Testis (tissue), 3 donors: ENCODE data around the gene CIBAR2. TPM values are rescaled to one million over a fixed set of nuclear protein-coding genes. Genes with fewer than 3 reads are reported as not detected.

Experiments
- DNase-seq: peaks from one replicate; pipeline ENCODE4 v3.0.0-alpha.2; 2019
- H3K27ac ChIP-seq, 2 donors: fragments of 200-600 bp; sonication (generic); one replicate each; pipeline ENCODE4 v1.5.1; 2019
- H3K27me3 ChIP-seq: fragments of 200-600 bp; sonication (generic); one replicate; pipeline ENCODE4 v1.5.1; 2019
- H3K36me3 ChIP-seq: fragments of 200-600 bp; sonication (generic); one replicate; pipeline ENCODE4 v1.5.1; 2017; ENCODE audit warnings: low read depth; ENCODE audit errors: missing control alignments
- H3K4me1 ChIP-seq: fragments of 200-600 bp; sonication (generic); one replicate; pipeline ENCODE4 v1.5.1; 2019
- H3K4me3 ChIP-seq, 2 donors: fragments of 200-600 bp; sonication (generic); one replicate each; pipeline ENCODE4 v1.5.1; 2017 to 2019
- H3K9me3 ChIP-seq: fragments of 200-600 bp; sonication (generic); one replicate; pipeline ENCODE4 v1.5.1; 2017
- POLR2A ChIP-seq: fragments of 450-650 bp; IDR thresholded peaks from one replicate; pipeline ENCODE4 v1.6.1; 2017; ENCODE audit warnings: antibody characterized with exemption, mild to moderate bottlenecking, moderate library complexity
- WGBS, 2 donors: methylation state at CpG; one replicate each; pipeline ENCODE4 v1.1.5; 2018; 5-methylcytosine and 5-hydroxymethylcytosine counted together
- intact Hi-C: fragments of 100-400 bp; cut with DNase I; formaldehyde crosslinking; loops from one replicate; pipeline ENCODE4 v1.15.1; 2023; ENCODE audit warnings: low total_unique reads
- polyA plus RNA-seq: library from polyadenylated mRNA; stranded (reverse); fragments of 350-450 nt; fragmentation: Illumina TruSeq; extraction: RNeasy Lipid Tissue Mini Kit (QIAGEN cat#74804); gene quantifications from one replicate; pipeline ENCODE4 v1.2.3, GENCODE V29; 2014; ENCODE audit warnings: low read depth, low replicate concordance; ENCODE audit not compliant: insufficient read depth
- total RNA-seq, 2 donors: library from RNA; depleted of rRNA; stranded (reverse); fragments of >200 nt; gene quantifications; one replicate each; pipeline ENCODE4 v1.2.3, GENCODE V29; 2016
- TF ChIP-seq, protein P1 (sequence below), 3 experiments: fragments of 450-650 bp in 2 of 3; fragments of 200-600 bp in 1 of 3; sonication (generic) in 1 of 3; IDR thresholded peaks; one replicate each; pipeline ENCODE4 v1.5.1; 2016 to 2019; ENCODE audit warnings: antibody characterized with exemption in 3 of 3, mild to moderate bottlenecking in 2 of 3, moderate library complexity in 1 of 3

CIBAR2 gene
- total and polyA plus RNA-seq, 3 donors from 2014 or later: 0.24 to 1.6 TPM; not detected in 1

DNA sequence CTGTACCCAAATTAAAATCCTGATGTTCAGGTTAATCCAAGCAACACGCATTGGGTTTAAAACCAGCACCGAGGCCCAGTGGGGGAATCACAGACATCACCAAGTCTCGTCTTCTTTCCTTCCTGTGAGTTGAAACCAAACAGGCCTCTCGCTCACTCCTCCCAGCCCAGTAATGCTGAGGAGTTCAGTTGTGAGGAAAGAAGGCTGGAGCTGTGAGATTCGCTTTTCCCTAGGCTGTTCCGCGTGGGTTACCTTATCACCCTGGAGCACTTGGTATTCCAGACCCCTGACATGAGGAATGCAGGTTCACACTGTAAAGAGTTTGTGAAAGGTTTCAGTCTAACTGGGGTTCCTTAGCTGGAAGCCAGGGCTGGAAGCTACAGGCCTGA, 20.8 kb downstream of the CIBAR2 start:
- no peak for TF ChIP-seq POLR2A
- TF ChIP-seq, protein P1, sequence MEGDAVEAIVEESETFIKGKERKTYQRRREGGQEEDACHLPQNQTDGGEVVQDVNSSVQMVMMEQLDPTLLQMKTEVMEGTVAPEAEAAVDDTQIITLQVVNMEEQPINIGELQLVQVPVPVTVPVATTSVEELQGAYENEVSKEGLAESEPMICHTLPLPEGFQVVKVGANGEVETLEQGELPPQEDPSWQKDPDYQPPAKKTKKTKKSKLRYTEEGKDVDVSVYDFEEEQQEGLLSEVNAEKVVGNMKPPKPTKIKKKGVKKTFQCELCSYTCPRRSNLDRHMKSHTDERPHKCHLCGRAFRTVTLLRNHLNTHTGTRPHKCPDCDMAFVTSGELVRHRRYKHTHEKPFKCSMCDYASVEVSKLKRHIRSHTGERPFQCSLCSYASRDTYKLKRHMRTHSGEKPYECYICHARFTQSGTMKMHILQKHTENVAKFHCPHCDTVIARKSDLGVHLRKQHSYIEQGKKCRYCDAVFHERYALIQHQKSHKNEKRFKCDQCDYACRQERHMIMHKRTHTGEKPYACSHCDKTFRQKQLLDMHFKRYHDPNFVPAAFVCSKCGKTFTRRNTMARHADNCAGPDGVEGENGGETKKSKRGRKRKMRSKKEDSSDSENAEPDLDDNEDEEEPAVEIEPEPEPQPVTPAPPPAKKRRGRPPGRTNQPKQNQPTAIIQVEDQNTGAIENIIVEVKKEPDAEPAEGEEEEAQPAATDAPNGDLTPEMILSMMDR (IDR thresholded peaks at IDR 0.05): no peak
- H3K4me1 ChIP-seq: peaks cover 39% of the 10 kb centered on the region
- intact Hi-C loops: no loop called here
- H3K4me3 ChIP-seq: no peak overlapping the region
- H3K36me3 ChIP-seq: no peaks in the 10 kb centered on the region
- DNase-seq: no peak
- no peaks in the 10 kb centered on the region for H3K9me3 ChIP-seq
- H3K27ac ChIP-seq: no peak overlapping the region
- 81 to 82% methylated on average over 7 of the region's 7 CpGs for WGBS, 2 donors
- H3K27me3 ChIP-seq: no peaks in the 10 kb centered on the region

DNA sequence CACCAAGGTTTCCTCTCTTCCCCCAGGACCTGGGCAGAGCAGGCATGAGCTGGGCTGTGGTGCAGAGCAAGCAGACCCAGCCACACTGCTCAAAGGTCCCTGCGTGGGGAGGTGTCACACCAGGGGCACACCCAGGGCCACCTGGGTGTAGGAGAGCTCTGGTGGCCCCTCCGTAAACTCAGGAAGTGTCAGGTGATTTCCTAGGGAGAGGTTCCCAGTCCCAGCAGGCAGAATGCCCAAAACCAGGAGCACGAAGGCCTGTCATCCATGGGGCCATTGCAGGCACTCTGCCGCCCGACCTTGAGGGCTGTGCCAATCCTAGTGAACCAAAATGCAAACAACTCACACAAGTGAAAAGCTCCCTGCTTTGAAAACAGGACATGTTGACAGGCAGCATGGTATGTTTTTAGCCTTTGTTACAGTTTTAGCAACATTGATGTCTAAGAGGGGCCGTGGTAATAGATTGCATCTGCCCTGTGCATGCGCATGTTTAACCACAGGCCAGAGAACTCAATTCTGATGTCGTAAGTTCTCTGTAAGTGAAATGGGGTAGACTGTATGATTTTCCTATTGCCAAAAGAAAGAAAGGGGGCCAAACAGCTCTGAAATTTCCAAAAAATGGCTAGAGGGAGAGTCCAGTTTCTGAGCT, 21.3 kb downstream of the CIBAR2 start:
- intact Hi-C loops: no loop called here
- no peak for DNase-seq
- peaks cover 39% of the 10 kb centered on the region for H3K4me1 ChIP-seq
- H3K4me3 ChIP-seq: no peak overlapping the region
- no peak overlapping the region for H3K27ac ChIP-seq
- TF ChIP-seq POLR2A: no peak
- TF ChIP-seq, protein P1 (IDR thresholded peaks at IDR 0.05): no peak
- no peaks in the 10 kb centered on the region for H3K27me3 ChIP-seq
- H3K9me3 ChIP-seq: no peaks in the 10 kb centered on the region
- WGBS, 2 donors: 88 to 89% methylated on average over 3 to 8 of the region's 8 CpGs
- no peaks in the 10 kb centered on the region for H3K36me3 ChIP-seq

DNA sequence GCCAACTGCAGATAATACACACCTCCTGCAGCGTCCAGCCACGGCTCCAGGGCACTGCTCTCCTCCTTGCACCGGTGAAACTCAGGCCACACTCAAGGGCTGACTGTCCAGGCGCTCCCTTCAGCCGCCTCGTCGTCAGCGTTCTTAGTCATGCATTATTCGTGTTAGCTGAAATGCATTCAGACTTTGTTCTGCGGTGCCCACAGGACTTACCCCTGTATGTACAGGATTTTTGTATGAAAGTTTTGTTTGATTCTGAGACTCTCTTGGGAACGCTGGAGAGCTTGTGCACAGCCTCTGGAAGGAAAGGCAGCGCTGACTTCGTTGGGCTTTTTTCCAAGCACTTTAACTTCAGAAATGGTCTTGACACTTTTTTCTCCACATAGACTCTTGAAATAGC, 22.1 kb downstream of the CIBAR2 start:
- Histone ChIP-seq H3K9me3 (no peaks in the 10 kb centered on the region), H3K27me3 (no peaks in the 10 kb centered on the region), H3K4me1 (peaks cover 39% of the 10 kb centered on the region), H3K27ac (no peak overlapping the region), H3K4me3 (no peak overlapping the region), H3K36me3 (no peaks in the 10 kb centered on the region)
- DNase-seq: no peak
- TF ChIP-seq, protein P1 (IDR thresholded peaks at IDR 0.05): no peak
- no peak for TF ChIP-seq POLR2A
- 71 to 74% methylated on average over 12 to 13 of the region's 13 CpGs for WGBS, 2 donors
- intact Hi-C loops: no loop called here

DNA sequence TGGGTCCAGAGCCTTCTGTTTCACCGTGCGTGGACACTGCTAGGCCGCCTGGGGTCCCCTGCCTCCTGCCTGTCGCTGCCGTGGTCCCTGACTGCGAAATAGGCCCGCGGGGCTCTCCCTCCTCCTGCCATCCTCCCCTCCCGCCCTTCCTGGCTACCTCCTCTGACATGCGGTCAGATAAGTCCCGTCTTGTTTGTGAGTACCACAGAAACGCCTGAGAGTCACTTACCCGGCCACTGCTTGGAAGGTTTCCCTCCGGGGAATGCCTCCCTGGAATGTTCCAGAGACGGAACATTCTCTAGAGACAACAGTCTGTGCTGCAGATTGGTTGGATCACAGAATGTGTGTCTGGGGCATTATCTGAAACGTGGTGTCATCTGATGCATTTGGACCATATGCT, 22.7 kb downstream of the CIBAR2 start:
- no peaks in the 10 kb centered on the region for H3K9me3 ChIP-seq
- H3K4me3 ChIP-seq: no peak overlapping the region
- peak overlapping the region in 1 of 2 donors; percentile 36 for H3K27ac ChIP-seq
- peaks cover 39% of the 10 kb centered on the region for H3K4me1 ChIP-seq
- 61 to 83% methylated on average over 16 of the region's 16 CpGs for WGBS, 2 donors
- DNase-seq: no peak
- no peaks in the 10 kb centered on the region for H3K27me3 ChIP-seq
- no peaks in the 10 kb centered on the region for H3K36me3 ChIP-seq
- TF ChIP-seq POLR2A: no peak
- TF ChIP-seq, protein P1 (IDR thresholded peaks at IDR 0.05): no peak
- intact Hi-C loops: no loop called here

DNA sequence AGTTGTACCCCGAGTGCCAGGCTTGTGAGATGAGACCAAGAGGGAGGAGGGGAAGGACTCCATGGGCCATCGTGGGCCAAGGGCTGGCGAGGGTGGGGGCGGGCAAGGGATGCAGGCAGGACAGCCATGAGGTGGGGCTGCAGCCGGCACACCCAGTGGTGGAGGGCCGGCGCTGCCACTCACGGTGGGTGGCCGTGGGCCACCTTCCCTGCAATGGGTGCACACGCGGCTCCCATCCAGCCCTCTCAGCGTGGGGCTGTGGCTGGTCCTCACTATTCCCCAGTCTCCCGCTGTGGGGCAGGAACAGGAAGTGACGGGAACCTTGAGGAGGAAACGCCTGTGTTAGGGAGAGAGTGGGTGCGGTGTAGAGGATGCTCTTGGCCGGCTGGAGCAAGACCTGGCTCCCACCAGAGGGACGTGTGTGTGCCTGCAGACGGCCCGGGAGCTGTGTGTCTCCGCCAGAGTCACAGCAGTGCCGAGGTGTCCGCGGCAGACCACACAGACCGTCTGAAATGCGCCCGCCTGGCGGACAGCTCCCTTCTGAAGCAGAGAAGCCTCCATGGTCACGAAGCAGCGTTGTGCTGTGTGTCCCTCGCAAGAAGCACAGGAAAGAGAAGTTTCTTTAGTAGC, 23.6 kb downstream of the CIBAR2 start:
- TF ChIP-seq, protein P1 (IDR thresholded peaks at IDR 0.05): no peak
- no peak for TF ChIP-seq POLR2A
- Histone ChIP-seq H3K9me3 (no peaks in the 10 kb centered on the region), H3K27ac (no peak overlapping the region), H3K4me3 (no peak overlapping the region), H3K36me3 (no peaks in the 10 kb centered on the region), H3K27me3 (no peaks in the 10 kb centered on the region), H3K4me1 (peaks cover 39% of the 10 kb centered on the region)
- intact Hi-C loops: no loop called here
- 74 to 75% methylated on average over 22 to 31 of the region's 31 CpGs for WGBS, 2 donors
- no peak for DNase-seq
